SJSA1 (cell line): ENCODE measurements around the gene FAM72D. TPM values are rescaled to one million over a fixed set of nuclear protein-coding genes. Genes with fewer than 3 reads are reported as not detected.
"Not testable (repeated sequence)": the region's sequence is repeated elsewhere in the genome, so short reads cannot be mapped to it uniquely, and the experiment has no call there.

Experiments
- DNase-seq, 2 experiments: peaks; one replicate each; pipeline ENCODE4 v3.0.0-alpha.2; 2015 to 2020; ENCODE audit warnings: low spot score in 2 of 2, low read depth in 1 of 2
- H3K27ac ChIP-seq: fragments of 250-450 bp; sonication (Bioruptor Pico); 2 replicates; pipeline ENCODE4 v1.5.1; 2020; ENCODE audit warnings: mild to moderate bottlenecking, moderate library complexity
- H3K27me3 ChIP-seq: fragments of 250-450 bp; sonication (Bioruptor Pico); replicated peaks from 2 replicates; pipeline ENCODE4 v1.5.1; 2020; ENCODE audit warnings: mild to moderate bottlenecking, moderate library complexity
- H3K36me3 ChIP-seq: fragments of 250-450 bp; sonication (Bioruptor Pico); 2 replicates; pipeline ENCODE4 v1.5.1; 2020; ENCODE audit warnings: mild to moderate bottlenecking
- H3K4me1 ChIP-seq: fragments of 250-450 bp; sonication (Bioruptor Pico); replicated peaks from 2 replicates; pipeline ENCODE4 v1.6.1; 2021; ENCODE audit warnings: mild to moderate bottlenecking
- H3K4me3 ChIP-seq: fragments of 250-450 bp; sonication (Bioruptor Pico); 2 replicates; pipeline ENCODE4 v1.5.1; 2020; ENCODE audit warnings: mild to moderate bottlenecking
- H3K9me3 ChIP-seq: fragments of 250-450 bp; sonication (Bioruptor Pico); replicated peaks from 2 replicates; pipeline ENCODE4 v1.5.1; 2020; ENCODE audit warnings: mild to moderate bottlenecking
- total RNA-seq: library from RNA; depleted of rRNA; stranded (reverse); fragments of >200 nt; shearing (Covaris generic); gene quantifications from 2 replicates; pipeline ENCODE4 v1.2.3, GENCODE V29; 2014; rRNA removed

FAM72D gene
- total RNA-seq, 1 experiment from 2014 or later, result 2.9 TPM

GRCh38 chr1:145155421-145155820, 59.6 kb downstream of the FAM72D start:
- H3K4me1 ChIP-seq, H3K27me3 ChIP-seq, H3K9me3 ChIP-seq, DNase-seq, H3K27ac ChIP-seq, H3K36me3 ChIP-seq, H3K4me3 ChIP-seq: not testable (repeated sequence)

GRCh38 chr1:145155873-145156272, 60.1 kb downstream of the FAM72D start:
- H3K36me3 ChIP-seq, H3K4me3 ChIP-seq, H3K4me1 ChIP-seq, H3K9me3 ChIP-seq, DNase-seq, H3K27me3 ChIP-seq, H3K27ac ChIP-seq: not testable (repeated sequence)

- not testable (repeated sequence) for H3K4me3 ChIP-seq, H3K27ac ChIP-seq, H3K4me1 ChIP-seq, H3K9me3 ChIP-seq, H3K27me3 ChIP-seq, H3K36me3 ChIP-seq
- DNase-seq, result peak; percentile 47 to 50
Measured at GRCh38 chr1:145156891-145157610, 61.3 kb downstream of the FAM72D start.

DNA sequence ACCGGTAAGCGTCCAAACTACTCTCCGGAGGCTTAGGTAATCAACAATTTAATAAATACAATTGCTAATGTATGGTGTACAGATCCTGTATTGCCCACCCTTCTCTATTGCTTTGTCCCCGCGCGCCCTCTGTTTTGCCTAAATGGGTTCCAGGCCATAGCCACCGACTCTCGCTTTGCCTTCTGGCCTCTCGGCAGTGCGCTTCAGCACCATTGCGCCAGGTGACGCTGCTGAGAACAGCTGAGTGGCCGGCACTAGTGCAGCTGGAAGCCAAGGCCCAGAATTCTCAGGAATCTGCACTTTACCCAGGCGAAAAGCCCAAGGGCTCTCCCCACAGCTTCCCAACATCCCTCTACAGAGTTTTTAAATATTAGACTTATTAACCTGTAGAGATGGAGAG, 61.9 kb downstream of the FAM72D start:
- H3K4me3 ChIP-seq, H3K27me3 ChIP-seq, H3K9me3 ChIP-seq, DNase-seq, H3K36me3 ChIP-seq, H3K4me1 ChIP-seq, H3K27ac ChIP-seq: not testable (repeated sequence)

DNA sequence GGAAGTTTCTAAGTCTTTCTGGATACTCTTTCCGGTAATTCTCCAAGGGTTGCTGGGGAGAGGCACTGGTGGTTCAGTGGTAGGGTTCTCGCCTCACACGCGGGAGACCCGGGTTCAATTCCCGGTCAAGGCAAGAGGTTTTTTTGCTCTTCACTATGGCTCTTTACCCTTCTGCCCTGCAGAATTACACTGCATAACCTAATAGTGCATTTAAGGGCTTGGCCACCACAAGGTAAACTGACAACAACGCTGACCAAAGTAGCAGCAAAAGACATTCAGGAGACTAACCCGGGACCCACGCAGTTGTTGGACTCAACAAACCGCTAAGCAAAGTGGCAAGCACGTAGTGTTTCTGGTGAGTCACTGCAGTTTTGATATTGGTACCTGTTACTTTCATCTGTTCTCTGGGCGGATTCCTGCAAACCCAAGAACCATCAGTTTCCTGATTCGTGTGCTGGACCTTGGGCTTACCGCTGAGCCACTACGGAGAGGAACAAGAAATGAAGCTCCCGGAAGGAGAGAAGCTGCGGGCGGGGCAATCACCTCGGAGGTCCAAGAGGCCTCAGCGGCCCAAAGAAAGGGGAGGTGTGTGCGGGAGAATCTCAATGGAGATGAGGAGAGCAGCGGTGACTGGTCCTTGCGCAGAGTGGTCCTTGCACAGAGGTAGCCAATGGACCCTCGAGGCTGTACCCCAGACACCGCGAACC, 65.4 kb downstream of the FAM72D start:
- not testable (repeated sequence) for DNase-seq, H3K4me3 ChIP-seq, H3K27me3 ChIP-seq, H3K9me3 ChIP-seq, H3K27ac ChIP-seq, H3K36me3 ChIP-seq, H3K4me1 ChIP-seq

Other genes starting within 250 kb of the FAM72D start
- 24.2 and 58.2 TPM in 2 replicates for gene SRGAP2B, start 646 bp upstream of the FAM72D start, total RNA-seq
- gene PPIAL4D, start 146.2 kb downstream of the FAM72D start, total RNA-seq, result not detected in 2 replicates